GM18951 (cell line): ENCODE data around the gene IDUA.

Experiments
- POLR2A ChIP-seq: IDR thresholded peaks from 4 replicates; pipeline ENCODE4 v1.6.1; 2011; ENCODE audit warnings: mild to moderate bottlenecking; ENCODE audit not compliant: insufficient read length, insufficient read depth; ENCODE audit errors: extremely low read depth
- in situ Hi-C: fragments of 300-500 bp; cut with MboI; formaldehyde crosslinking; loops from one replicate; pipeline ENCODE4 v1.12.0; 2022; ENCODE audit warnings: low sequenced_read_pairs, mixed read lengths, inconsistent platforms; ENCODE audit not compliant: unreplicated experiment

Gene IDUA

DNA sequence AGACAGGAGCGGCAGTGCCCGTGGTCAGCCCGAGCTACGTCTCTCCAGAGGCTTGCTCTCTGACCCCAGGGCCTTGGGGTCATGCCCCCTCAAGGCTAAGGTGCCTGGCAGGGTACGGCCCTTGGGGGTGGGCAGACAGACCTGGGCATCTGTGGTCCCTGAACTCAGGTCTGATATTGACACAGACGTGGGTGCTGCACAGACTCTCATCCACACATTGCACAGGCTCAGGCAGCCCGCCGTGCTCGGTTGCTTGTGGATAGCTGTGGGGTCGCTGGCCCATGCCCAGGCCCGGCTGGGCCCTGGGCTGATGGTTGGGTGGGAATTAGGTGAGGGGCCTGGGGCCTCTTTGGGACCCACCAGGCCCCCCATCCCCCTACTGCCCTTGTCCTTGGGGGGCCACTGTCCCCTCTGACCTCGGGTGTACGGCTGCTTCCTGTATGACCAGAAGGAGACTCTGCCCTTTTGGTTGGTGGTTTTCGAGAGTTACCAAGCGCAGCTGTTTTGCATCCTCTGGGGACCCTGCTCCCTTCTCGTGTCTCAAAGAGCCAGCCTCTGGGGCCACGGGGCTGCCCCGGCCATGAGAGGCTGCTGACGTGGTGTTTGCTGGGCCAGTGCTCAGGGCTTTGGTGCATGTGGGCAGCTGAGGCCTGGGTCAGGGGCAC is 34.7 kb downstream of the IDUA start:
- no peak for TF ChIP-seq POLR2A
- in situ Hi-C loops, result no loop called here

DNA sequence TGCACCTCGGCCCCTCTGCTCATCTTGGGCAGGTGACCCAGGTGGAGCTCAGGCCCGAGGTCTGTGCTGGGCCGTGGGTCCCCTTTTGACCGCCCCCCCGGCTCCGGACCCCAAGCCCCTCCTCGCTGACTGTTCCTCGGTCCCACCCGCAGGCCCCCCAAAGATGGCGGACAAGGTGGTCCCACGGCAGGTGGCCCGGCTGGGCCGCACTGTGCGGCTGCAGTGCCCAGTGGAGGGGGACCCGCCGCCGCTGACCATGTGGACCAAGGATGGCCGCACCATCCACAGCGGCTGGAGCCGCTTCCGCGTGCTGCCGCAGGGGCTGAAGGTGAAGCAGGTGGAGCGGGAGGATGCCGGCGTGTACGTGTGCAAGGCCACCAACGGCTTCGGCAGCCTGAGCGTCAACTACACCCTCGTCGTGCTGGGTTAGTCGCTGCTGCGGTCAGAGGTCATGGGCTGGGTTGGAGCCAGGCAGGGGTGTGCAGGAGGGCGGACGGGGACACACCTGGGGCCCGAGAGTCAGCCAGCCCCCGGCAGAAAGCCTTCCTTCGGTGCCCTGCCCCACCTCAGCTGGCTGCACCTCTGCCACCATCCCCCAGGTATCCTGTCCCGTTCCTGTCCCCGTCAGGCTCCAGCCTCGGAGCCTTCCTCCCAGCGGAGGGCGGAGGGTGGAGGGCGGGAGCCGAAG is 35.4 kb downstream of the IDUA start:
- in situ Hi-C loops, result no loop called here
- TF ChIP-seq POLR2A, result no peak

DNA sequence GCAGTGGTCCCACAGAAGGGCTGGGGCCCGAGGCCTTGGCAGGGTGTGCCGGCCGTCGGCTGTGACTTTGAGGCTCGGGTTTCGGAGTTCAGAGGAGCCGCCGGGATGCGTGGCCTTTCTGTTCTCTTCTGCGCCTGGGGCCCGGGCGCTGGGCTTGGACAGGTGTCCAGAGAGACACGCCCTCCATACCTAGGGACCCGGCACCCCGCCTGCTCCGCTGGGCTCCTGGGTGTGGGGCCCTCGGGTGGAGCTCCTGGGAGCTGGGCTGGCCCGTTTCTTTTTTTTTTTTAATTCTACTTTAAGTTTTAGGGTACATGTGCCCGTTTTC is 35.9 kb downstream of the IDUA start:
- in situ Hi-C loops, result no loop called here
- TF ChIP-seq POLR2A, result no peak

DNA sequence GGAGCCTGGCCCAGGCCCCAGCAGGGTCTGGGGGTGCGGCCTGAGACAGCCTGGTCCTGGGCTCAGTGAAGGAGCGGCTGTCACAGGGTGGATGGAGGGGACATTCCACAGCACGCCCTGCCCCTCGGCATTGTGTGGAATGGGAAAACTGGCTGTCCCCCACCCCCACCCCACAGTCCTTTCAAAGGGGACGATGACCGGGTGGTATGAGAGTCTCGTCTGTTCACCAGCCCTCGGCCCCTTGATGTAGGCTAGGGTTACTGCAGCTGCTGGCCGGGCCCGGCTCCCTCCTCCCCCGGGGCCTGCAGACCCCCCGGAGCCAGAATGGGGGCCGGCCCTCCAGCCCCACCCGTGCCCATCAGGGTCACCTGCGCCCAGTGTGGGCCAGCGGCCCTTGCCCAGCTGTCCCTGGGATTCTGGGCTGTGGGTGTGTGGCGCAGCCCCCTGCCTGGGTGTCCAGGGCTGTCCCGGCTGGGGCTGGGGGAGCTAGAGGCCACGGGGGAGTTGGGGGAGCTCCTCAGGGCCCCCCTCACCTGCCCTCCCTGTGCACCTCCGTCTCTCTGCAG is 36.3 kb downstream of the IDUA start:
- no peak for TF ChIP-seq POLR2A
- in situ Hi-C loops, result no loop called here

DNA sequence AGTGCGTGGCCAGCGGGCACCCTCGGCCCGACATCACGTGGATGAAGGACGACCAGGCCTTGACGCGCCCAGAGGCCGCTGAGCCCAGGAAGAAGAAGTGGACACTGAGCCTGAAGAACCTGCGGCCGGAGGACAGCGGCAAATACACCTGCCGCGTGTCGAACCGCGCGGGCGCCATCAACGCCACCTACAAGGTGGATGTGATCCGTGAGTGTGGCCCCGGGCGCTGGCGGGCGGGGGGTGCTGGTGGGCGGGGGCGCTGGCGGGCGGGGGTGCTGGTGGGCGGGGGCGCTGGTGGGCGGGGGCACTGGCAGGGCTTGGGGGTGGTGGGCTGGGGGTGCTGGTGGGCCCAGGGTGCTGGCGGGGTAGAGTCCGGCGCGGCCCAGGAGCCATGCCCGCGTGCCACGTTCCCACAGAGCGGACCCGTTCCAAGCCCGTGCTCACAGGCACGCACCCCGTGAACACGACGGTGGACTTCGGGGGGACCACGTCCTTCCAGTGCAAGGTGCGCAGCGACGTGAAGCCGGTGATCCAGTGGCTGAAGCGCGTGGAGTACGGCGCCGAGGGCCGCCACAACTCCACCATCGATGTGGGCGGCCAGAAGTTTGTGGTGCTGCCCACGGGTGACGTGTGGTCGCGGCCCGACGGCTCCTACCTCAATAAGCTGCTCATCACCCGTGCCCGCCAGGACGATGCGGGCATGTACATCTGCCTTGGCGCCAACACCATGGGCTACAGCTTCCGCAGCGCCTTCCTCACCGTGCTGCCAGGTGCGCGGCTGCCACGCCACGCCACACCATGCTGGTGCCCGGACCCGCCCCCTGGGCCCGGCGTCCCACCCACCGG is 37.3 kb downstream of the IDUA start:
- no peak for TF ChIP-seq POLR2A

DNA sequence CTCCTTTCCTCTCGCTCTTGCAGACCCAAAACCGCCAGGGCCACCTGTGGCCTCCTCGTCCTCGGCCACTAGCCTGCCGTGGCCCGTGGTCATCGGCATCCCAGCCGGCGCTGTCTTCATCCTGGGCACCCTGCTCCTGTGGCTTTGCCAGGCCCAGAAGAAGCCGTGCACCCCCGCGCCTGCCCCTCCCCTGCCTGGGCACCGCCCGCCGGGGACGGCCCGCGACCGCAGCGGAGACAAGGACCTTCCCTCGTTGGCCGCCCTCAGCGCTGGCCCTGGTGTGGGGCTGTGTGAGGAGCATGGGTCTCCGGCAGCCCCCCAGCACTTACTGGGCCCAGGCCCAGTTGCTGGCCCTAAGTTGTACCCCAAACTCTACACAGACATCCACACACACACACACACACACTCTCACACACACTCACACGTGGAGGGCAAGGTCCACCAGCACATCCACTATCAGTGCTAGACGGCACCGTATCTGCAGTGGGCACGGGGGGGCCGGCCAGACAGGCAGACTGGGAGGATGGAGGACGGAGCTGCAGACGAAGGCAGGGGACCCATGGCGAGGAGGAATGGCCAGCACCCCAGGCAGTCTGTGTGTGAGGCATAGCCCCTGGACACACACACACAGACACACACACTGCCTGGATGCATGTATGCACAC is 38.2 kb downstream of the IDUA start:
- in situ Hi-C loops, result no loop called here
- TF ChIP-seq POLR2A, result no peak

More for the DNA sequence above, 37.3 kb downstream of the IDUA start:
- in situ Hi-C loops, result no loop called here

DNA sequence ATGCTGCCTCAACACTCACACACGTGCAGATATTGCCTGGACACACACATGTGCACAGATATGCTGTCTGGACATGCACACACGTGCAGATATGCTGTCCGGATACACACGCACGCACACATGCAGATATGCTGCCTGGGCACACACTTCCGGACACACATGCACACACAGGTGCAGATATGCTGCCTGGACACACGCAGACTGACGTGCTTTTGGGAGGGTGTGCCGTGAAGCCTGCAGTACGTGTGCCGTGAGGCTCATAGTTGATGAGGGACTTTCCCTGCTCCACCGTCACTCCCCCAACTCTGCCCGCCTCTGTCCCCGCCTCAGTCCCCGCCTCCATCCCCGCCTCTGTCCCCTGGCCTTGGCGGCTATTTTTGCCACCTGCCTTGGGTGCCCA is 39.3 kb downstream of the IDUA start:
- TF ChIP-seq POLR2A, result no peak
- in situ Hi-C loops, result no loop called here

DNA sequence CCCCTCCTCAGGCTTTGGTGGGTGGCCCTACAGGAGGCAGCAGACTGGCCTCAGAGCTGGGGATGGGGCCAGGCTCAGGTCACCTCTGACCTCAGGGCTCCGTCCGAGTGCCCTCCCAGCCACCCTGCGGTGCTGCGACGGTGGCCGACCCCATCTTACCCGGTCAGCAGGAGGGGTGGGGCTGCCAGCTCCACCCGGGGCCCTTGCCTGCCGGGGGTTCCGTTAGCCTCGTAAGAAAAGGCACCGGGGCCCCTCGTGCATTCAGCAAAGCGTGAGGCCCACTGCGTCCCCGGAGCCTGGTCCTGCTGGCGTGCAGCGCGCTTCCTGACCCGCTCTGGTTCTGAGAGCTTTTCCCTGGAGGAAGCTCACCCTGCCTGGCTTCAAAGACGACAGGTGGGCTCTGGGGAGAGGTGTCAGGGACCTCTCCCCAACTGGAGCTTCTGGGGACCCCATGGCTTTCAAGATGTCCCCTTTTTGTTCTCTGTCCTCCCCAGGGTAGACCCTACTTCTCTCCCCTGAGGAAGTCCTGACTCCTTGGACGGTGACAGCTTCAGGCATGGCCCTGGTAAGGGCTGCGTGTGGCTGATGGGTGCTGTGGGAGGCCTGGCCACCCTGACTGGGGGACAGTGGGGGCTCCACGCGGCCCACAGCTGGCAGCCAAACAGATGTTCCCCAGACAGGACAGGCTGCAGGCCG is 40.5 kb downstream of the IDUA start:
- in situ Hi-C loops, result no loop called here
- no peak for TF ChIP-seq POLR2A

DNA sequence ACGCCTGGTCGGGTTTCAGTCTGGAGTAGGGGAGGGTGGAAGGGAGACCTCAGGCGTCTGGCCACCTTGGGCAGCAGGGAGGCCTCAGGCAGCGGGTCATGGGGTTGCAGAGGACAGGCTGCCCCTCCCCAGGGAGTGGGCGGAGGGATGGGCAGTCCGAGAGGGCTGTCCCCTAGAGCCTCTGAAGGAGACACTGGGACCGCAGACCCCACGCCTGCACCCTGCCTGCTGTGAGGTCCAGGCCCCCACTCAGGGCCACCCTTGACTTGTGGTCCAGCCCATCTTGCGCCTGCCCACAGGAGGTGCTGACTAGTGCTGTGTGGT is 41.0 kb downstream of the IDUA start:
- no peak for TF ChIP-seq POLR2A
- in situ Hi-C loops, result no loop called here

DNA sequence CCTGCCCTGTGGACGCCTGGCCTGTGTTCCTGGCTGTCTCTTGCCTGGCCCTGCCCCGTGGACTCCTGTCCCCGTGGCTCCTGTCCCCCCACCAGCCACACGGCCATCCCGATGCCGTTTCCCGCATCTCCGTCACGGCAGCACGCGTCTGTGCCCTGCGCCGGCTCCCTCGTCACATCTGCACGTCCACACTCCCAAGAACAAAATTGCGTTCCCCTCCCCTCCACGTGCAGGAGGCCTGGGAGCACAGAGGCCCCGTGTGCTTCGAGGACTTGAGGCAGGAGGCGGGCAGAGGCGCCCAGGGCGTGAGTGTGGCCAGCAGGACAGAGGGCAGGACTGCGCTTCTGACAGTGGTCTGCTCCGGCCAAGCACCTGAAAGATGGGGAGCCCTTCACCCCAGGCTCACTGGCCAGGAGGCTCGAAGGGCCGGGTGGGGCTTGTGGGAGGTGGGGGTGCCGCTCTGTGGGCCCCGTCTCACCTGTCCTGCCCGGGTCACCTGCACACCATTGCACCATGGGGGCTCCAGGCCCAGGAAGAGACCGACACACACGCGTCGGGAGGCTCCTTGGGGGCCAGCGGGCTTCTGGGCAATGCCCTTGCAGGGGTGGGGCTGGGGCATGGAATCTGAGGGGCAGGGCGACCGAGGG is 41.9 kb downstream of the IDUA start:
- TF ChIP-seq POLR2A, result no peak
- in situ Hi-C loops, result no loop called here

DNA sequence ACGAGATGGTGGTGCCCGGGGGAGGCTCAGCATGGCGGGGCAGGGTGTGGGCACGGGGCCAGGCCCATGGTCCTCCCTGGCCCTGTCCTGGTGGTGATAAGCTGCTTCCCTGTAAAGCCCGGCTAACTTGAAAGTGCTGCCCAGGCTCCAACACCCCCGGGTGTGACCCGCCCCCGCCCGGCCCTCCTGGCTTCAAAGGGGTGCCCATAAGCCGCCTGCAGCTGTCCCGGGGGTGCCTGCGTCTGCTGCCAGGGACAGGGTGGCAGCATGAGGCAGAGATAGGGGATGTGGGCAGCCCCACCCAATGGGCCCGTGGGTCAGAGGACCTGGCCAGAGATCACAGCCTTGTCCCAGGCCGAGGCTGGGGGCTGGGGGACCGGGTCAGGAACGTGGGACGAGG is 42.7 kb downstream of the IDUA start:
- no peak for TF ChIP-seq POLR2A
- in situ Hi-C loops, result no loop called here

DNA sequence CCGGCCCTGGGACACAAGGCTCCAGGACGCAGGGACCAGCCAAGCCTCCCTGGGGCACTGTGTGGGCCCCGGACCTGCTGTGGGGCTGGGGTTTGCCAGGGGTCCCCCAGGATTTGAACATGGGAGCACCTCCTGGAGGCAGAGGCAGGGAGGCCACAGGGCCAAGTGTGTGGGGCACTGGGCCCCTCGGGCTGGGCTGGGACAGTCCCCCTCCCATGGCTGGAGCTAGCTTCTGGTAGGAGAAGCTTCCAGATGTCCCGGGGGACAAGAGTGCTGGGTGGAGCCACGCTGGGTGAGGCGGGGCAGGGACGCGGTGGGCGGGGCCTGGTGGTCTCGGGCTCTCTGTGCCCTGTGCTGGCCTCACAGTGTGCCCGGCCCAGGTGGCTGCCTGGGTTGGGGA is 43.2 kb downstream of the IDUA start:
- TF ChIP-seq POLR2A, result no peak
- in situ Hi-C loops, result no loop called here

DNA sequence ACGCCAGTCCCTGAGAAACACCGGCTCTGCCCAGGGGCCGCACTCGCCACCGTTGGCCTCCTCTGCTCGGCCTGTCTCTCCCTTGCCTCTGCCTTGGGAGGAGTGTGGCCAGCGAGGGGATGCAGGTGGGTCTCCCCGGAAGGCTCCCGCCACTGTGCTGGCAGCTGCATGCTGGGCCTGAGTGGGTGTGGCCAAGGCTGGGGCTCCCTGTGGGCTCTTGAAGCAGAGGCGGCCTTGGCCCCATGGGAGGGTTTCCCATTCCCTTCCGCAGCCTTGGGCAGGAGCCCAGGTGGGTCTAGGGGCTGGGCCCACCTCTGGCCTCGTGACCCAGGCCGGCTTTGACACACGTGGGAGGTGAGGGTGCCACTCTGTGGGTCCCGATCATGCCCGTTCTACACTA is 43.7 kb downstream of the IDUA start:
- TF ChIP-seq POLR2A, result no peak
- in situ Hi-C loops, result no loop called here

DNA sequence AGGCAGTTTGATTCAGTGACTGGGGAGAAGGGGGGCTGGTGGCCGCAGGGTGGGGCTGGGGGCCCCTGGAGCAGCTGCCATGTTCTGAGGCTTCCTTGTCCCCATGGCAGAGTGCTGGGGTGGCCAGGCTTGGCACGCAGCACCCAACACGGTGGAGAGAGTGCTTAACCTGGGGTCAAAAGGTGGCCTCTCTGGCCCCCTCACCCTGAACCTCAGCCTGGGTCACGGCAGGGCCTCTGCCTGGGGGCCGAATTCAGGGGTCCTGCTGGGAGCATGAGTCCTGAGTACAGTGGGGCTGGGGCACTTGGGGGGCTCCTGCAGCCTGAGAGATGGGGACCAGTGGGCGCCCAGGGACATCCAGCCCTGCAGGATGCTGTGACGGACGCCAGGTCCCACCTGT is 44.5 kb downstream of the IDUA start:
- in situ Hi-C loops, result no loop called here
- TF ChIP-seq POLR2A, result no peak
